GM13976 (cell line): ENCODE data around the gene ZPLD1.

Experiments
- DNase-seq: peaks from one replicate; pipeline ENCODE4 v3.0.0; 2012; ENCODE audit warnings: low spot score
- in situ Hi-C: fragments of 300-500 bp; cut with MboI; formaldehyde crosslinking; loops from one replicate; pipeline ENCODE4 v1.12.0; 2022; ENCODE audit warnings: low sequenced_read_pairs, mixed read lengths, inconsistent platforms; ENCODE audit not compliant: unreplicated experiment
- TF ChIP-seq, protein P1 (sequence below): IDR thresholded peaks from 2 replicates; pipeline ENCODE4 v1.5.1; 2012; ENCODE audit warnings: borderline replicate concordance, mild to moderate bottlenecking; ENCODE audit not compliant: insufficient read depth; ENCODE audit errors: extremely low read depth, missing control alignments, control extremely low read depth

ZPLD1 gene

GRCh38 chr3:102434715-102435114 is at the start of gene ZPLD1:
Gene ZPLD1 (plus strand): TSS chr3:102435015. CDS start chr3:102438488, 3,473 bp downstream.
- TF ChIP-seq, protein P1, sequence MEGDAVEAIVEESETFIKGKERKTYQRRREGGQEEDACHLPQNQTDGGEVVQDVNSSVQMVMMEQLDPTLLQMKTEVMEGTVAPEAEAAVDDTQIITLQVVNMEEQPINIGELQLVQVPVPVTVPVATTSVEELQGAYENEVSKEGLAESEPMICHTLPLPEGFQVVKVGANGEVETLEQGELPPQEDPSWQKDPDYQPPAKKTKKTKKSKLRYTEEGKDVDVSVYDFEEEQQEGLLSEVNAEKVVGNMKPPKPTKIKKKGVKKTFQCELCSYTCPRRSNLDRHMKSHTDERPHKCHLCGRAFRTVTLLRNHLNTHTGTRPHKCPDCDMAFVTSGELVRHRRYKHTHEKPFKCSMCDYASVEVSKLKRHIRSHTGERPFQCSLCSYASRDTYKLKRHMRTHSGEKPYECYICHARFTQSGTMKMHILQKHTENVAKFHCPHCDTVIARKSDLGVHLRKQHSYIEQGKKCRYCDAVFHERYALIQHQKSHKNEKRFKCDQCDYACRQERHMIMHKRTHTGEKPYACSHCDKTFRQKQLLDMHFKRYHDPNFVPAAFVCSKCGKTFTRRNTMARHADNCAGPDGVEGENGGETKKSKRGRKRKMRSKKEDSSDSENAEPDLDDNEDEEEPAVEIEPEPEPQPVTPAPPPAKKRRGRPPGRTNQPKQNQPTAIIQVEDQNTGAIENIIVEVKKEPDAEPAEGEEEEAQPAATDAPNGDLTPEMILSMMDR, result no peak
- in situ Hi-C loops, result no loop called here
- no peak for DNase-seq

- in situ Hi-C loops, result no loop called here
- TF ChIP-seq, protein P1, result no peak
- no peak for DNase-seq
These were observed 44.5 kb upstream of the ZPLD1 start for GRCh38 chr3:102390171-102390864.

DNA sequence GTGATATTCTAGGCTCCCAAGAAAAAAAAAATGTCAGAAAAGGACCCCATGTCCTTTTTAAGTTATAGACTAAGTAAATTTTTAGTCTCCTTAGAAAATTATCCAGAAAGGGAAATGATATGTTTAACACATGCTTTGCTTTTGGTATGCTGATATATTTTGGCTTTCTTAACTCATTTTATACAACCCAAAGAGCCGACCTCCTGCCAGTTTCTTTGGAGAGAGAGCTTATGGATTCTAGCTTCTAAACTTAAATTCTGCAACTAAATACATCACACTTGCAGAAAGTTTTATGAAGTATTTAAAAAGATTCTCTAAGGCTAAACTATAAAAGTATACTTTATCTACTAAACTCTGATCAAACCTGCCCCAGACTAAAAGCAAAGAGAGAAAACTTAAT is 43.9 kb upstream of the ZPLD1 start:
- DNase-seq, result no peak
- in situ Hi-C loops, result no loop called here
- TF ChIP-seq, protein P1, result no peak

DNA sequence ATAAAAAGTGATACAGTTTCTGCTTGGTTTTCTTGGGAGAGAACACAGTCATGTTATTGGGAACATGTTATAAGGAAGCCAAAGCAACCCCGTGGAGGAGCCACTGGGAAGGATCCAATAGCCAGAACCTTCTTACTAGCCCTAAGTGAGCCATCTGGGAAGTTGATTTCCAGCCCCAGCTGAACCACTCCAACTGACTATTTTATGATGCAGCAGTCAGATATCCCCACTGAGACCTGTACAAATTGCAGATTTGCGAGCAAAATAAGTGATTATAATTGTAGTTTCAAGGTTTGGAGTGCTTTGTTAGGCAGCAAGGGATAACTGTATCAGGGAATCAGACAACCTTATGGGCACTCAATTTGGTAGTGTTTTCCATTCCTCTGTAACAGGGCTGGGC is 43.3 kb upstream of the ZPLD1 start:
- in situ Hi-C loops, result no loop called here
- TF ChIP-seq, protein P1, result no peak
- no peak for DNase-seq

DNA sequence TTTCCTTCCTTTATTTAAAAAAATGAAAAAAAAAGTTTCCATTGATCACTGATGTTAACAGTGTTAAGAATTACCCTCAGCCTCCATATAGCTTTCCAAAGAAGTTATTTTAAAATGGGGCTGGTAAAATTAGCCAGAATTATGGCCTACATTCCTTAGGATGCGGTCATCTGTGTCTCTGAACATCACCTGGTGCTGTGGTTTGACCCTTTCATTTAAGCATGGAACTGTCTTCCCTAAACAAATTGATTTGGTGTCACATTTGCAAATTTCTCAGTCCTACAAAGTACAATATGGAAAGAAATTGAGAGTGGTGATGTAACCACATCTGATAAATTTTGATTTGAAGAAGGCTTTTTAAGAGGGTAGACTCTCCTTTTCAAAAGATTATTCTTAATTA is 40.3 kb upstream of the ZPLD1 start:
- TF ChIP-seq, protein P1, result no peak
- DNase-seq, result no peak
- in situ Hi-C loops, result no loop called here

- in situ Hi-C loops, result no loop called here
- DNase-seq, result no peak
- TF ChIP-seq, protein P1, result no peak
These were observed 36.6 kb upstream of the ZPLD1 start for GRCh38 chr3:102398176-102398575.
